Astrocyte of the spinal cord (primary cell): ENCODE data around the gene RPL18.

Experiments
- DNase-seq: peaks from one replicate; pipeline ENCODE4 v3.0.0; 2011; ENCODE audit warnings: low read depth, low spot score
- H3K4me3 ChIP-seq: 2 replicates; pipeline ENCODE4 v1.5.1; 2011; ENCODE audit warnings: low read depth, mild to moderate bottlenecking, low read length, moderate library complexity
- CTCF ChIP-seq: IDR thresholded peaks from 2 replicates; pipeline ENCODE4 v1.5.1; 2012; ENCODE audit warnings: low read depth, mild to moderate bottlenecking, low read length, inconsistent platforms
- in situ Hi-C: cut with HindIII; loops from 2 replicates; pipeline ENCODE4 v1.10.0; 2017; ENCODE audit warnings: low sequenced_read_pairs

RPL18 gene

GRCh38 chr19:48603001-48603400 lies 16.0 kb downstream of the RPL18 start:
- in situ Hi-C loops, result no loop called here
- H3K4me3 ChIP-seq, result no peak overlapping the region
- no peak for TF ChIP-seq CTCF
- DNase-seq, result no peak

- DNase-seq, result no peak
- TF ChIP-seq CTCF, result no peak
- in situ Hi-C loops, result no loop called here
- no peak overlapping the region for H3K4me3 ChIP-seq
Observed at GRCh38 chr19:48600679-48601417, 18.1 kb downstream of the RPL18 start.

- H3K4me3 ChIP-seq, result no peak overlapping the region
- in situ Hi-C loops, result no loop called here
- TF ChIP-seq CTCF, result no peak
- no peak for DNase-seq
Observed at GRCh38 chr19:48598996-48599700, 19.8 kb downstream of the RPL18 start.

GRCh38 chr19:48596679-48597465 lies 22.1 kb downstream of the RPL18 start:
- no peak for DNase-seq
- in situ Hi-C loops, result no loop called here

GRCh38 chr19:48596237-48596636 lies 22.7 kb downstream of the RPL18 start:
- in situ Hi-C loops, result no loop called here

More at GRCh38 chr19:48596679-48597465, 22.1 kb downstream of the RPL18 start:
- TF ChIP-seq CTCF, result no peak
- H3K4me3 ChIP-seq, result no peak overlapping the region

More at GRCh38 chr19:48596237-48596636, 22.7 kb downstream of the RPL18 start:
- TF ChIP-seq CTCF, result no peak
- no peak for DNase-seq
- H3K4me3 ChIP-seq, result no peak overlapping the region
